ENCODE results near the gene SEL1L3.
A peak's percentile ranks its signal among the peaks of the same experiment; 100 is the strongest.

SEL1L3 gene

DNA sequence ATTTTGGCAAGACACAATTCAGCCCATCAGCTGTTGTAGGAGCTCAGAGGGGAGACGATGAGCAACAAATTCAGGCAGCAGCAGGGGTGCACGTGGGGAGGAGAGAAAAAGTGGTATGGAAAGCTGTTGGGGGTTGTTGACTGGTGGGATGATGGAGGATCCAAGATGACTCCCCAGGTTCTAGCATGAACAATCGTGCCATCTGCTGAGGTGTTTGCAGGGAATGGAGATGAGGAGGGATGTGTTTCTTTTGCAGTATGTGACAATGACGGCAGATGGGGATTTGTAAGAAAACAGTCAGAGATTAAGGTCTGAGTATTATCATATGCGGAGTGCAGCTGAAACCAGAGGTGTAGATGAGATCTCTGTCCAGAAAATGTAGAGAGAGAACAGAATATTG is 63.3 kb downstream of the SEL1L3 start:
- no peak overlapping the region for H3K4me3 ChIP-seq (ENCODE audit: control insufficient read depth, low read depth, low read length)
- TF ChIP-seq, protein P1, sequence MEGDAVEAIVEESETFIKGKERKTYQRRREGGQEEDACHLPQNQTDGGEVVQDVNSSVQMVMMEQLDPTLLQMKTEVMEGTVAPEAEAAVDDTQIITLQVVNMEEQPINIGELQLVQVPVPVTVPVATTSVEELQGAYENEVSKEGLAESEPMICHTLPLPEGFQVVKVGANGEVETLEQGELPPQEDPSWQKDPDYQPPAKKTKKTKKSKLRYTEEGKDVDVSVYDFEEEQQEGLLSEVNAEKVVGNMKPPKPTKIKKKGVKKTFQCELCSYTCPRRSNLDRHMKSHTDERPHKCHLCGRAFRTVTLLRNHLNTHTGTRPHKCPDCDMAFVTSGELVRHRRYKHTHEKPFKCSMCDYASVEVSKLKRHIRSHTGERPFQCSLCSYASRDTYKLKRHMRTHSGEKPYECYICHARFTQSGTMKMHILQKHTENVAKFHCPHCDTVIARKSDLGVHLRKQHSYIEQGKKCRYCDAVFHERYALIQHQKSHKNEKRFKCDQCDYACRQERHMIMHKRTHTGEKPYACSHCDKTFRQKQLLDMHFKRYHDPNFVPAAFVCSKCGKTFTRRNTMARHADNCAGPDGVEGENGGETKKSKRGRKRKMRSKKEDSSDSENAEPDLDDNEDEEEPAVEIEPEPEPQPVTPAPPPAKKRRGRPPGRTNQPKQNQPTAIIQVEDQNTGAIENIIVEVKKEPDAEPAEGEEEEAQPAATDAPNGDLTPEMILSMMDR (conservative IDR thresholded peaks at IDR 0.05; ENCODE audit: control insufficient read depth, insufficient read depth, low read depth, low read length): no peak
- DNase-seq (ENCODE audit: low read depth): no peak

DNA sequence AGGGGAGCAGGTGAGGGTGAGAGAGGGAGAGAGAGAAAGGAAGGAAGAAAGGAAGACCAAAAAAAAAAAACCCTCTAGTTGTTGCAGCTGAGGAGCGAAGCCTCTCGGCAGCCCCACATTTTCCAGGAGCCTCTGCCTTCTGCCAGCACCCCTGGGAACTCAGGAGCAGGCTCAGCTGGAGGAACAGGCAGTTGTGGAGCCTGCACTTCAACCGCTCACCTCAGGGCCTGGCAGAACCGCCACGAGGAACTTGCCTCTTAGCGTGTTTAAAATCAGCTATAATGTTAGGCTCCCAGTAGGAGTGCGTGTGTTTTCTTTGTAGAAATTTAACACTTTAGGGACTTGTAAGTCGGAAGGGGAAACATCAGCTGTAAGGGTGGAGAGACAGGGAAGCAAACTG is 65.7 kb downstream of the SEL1L3 start:
- TF ChIP-seq, protein P1 (conservative IDR thresholded peaks at IDR 0.05; ENCODE audit: control insufficient read depth, insufficient read depth, low read depth, low read length): no peak
- no peak for DNase-seq (ENCODE audit: low read depth)
- no peak overlapping the region for H3K4me3 ChIP-seq (ENCODE audit: control insufficient read depth, low read depth, low read length)

DNA sequence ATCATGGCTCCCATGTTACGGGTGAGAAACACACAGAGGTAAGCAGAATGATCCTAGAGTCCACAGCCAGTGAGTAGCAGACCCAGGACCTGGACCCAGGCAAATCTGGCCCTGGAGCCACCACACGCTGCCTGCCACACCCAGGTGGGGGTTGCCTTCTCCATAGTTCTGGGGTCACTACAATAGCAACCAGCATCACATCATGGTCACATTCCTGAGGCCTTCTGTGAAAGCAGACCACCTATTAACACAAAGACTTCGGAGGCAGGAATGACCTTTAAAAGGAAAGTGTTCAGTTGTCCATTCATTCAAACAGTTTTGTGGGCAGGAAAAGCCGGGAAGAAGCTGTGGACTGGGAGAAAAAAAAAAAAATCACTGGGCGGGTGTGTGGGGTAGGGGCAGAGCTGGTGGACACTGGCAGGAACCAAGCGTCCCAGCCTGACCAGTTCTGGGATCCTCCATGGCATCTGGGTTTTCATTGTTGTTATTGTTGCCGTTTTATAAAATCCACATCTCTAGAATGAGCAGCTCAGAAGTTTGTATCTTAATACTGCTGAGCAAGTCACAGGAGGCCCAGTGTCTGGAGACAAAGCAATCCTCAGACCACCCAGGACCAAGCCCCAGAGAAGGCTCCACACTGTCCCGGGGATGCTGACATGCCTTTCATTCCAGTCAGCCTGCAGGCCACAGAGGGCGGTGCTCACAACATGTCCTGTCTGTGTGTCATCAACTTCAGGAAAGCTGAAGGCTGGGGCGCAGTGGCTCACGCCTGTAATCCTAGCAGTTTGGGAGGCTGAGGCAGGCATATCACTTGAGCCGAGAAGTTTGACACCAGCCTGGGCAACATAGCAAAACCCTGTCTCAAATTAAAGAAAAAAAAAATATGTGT is 67.0 kb downstream of the SEL1L3 start:
- TF ChIP-seq, protein P1 (conservative IDR thresholded peaks at IDR 0.05; ENCODE audit: control insufficient read depth, insufficient read depth, low read depth, low read length): no peak
- peak; percentile 60 for DNase-seq (ENCODE audit: low read depth)
- no peak overlapping the region for H3K4me3 ChIP-seq (ENCODE audit: control insufficient read depth, low read depth, low read length)

DNA sequence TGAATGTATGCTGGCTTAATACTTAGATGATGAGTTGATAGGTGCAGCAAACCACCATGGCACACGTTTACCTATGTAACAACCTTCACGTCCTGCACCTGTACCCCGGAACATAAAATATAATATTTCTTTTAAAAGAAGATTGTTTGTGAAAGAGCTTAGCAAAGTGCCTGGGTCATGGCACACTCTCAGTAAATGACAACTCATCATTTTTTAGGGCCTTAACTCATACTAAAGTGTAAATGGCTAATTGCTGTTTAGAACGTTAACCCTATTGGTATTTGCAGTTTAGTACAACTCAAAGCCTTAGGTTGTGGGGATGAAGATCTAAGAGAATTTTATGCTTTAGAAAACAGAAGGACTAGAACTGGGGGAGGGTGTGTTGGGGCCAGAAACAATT is 67.7 kb downstream of the SEL1L3 start:
- H3K4me3 ChIP-seq (ENCODE audit: control insufficient read depth, low read depth, low read length): no peak overlapping the region
- TF ChIP-seq, protein P1 (conservative IDR thresholded peaks at IDR 0.05; ENCODE audit: control insufficient read depth, insufficient read depth, low read depth, low read length): no peak
- no peak for DNase-seq (ENCODE audit: low read depth)

DNA sequence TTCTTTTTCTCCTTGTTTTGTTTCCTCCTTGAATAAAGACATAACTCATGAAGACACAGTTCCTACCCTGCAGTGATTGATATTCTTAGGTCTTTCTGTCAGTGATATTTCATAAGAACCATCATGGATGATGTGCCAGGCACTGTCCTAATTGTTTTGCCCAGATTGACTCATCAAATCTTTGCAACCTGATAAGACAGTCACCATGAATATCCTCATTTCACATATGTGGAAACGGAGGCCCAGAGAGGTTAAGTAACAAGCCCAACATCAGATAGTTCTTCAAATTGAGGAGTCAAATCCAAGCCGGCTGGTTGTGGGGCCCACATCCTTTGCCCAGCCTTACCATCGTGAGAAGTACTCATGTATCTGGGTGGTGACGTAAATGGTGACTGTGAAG is 69.9 kb downstream of the SEL1L3 start:
- TF ChIP-seq, protein P1 (conservative IDR thresholded peaks at IDR 0.05; ENCODE audit: control insufficient read depth, insufficient read depth, low read depth, low read length): no peak
- H3K4me3 ChIP-seq (ENCODE audit: control insufficient read depth, low read depth, low read length): no peak overlapping the region
- no peak for DNase-seq (ENCODE audit: low read depth)

DNA sequence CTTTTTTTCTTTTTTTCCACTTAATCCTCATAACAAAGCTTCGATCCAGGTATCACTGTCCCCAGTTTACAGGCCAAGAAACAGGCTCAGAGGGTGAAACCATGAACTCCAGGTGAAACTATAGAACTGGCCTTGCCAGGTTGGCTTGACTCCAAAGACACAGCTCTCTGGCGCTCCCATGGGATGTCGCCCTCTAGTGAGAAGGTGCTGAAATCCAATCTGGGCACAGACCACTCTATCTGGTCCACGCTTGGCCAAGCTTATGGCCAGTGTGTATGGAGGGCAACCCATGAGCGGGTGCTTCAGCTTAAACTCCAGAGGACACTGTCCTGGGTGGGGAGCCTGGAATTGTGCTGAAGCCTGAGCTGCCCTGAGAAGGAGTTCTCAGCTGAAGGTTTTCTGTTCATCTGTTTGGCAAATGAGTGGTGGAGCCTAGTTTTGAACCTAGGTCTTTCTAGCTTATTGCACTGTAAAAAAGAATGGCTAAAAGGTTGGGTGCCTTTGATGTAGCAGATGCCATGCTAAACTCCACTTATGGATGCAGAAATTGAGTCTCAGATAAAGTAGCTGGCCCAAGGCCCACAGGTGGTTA is 70.5 kb downstream of the SEL1L3 start:
- no peak for DNase-seq (ENCODE audit: low read depth)
- TF ChIP-seq, protein P1 (conservative IDR thresholded peaks at IDR 0.05; ENCODE audit: control insufficient read depth, insufficient read depth, low read depth, low read length): peak; percentile 44
- no peak overlapping the region for H3K4me3 ChIP-seq (ENCODE audit: control insufficient read depth, low read depth, low read length)

All from fibroblast of mammary gland (primary cell).